IMR-90 (cell line): ENCODE results near the gene PRPF6. TPM values are rescaled to one million over a fixed set of nuclear protein-coding genes. Genes with fewer than 3 reads are reported as not detected.

Source experiments
- ATAC-seq: fragments of 200-7000 bp; cut with Tn5 transposase; 2 replicates; pipeline ENCODE4 v1.9.1; 2020; ENCODE audit warnings: low read depth, mild to moderate bottlenecking, moderate library complexity
- BruUV-seq: library from RNA; stranded (reverse); fragments of 400-500 nt; replicated peaks from 2 replicates; lab custom pipeline; 2021; lab: Mats Ljungman, UMichigan
- CTCF ChIA-PET: fragments of 300-600 bp; formaldehyde crosslinking; extraction: SDS; loops from one replicate; lab custom pipeline; 2021; ENCODE audit warnings: antibody characterized with exemption; lab: Yijun Ruan, JAX
- POLR2A ChIA-PET: fragments of 300-600 bp; sonication (Branson Sonifier 250); formaldehyde crosslinking; loops from one replicate; lab custom pipeline; 2022; ENCODE audit warnings: antibody characterized with exemption; ENCODE audit not compliant: unreplicated experiment; lab: Charles Lee
- DNase-seq: peaks from one replicate; pipeline ENCODE4 v3.0.0; 2013
- H2AFZ ChIP-seq: replicated peaks from 2 replicates; pipeline ENCODE3; 2013; ENCODE audit warnings: low read length, mild to moderate bottlenecking; ENCODE audit not compliant: poor library complexity
- H2AK5ac ChIP-seq: 2 replicates; pipeline ENCODE4 v1.6.1; 2013; ENCODE audit warnings: low read depth, low read length, inconsistent platforms
- H2AK9ac ChIP-seq: replicated peaks from 2 replicates; pipeline ENCODE3; 2013; ENCODE audit warnings: mild to moderate bottlenecking, low read depth, low read length, moderate library complexity; ENCODE audit not compliant: poor library complexity
- H2BK120ac ChIP-seq: 2 replicates; pipeline ENCODE4 v1.6.1; 2013; ENCODE audit warnings: low read depth, low read length, inconsistent platforms
- H2BK15ac ChIP-seq: 3 replicates; pipeline ENCODE4 v1.6.1; 2013; ENCODE audit warnings: low read depth, low read length, inconsistent platforms
- H2BK20ac ChIP-seq: 2 replicates; pipeline ENCODE4 v1.6.1; 2013; ENCODE audit warnings: low read depth, mild to moderate bottlenecking, inconsistent platforms, low read length, moderate library complexity
- H2BK5ac ChIP-seq: 2 replicates; pipeline ENCODE4 v1.6.1; 2013; ENCODE audit warnings: mild to moderate bottlenecking, low read depth, low read length, inconsistent platforms; ENCODE audit not compliant: poor library complexity, severe bottlenecking
- H3K14ac ChIP-seq: replicated peaks from 2 replicates; pipeline ENCODE4 v1.6.1; 2013; ENCODE audit warnings: low read depth, low read length, inconsistent platforms
- H3K18ac ChIP-seq: 2 replicates; pipeline ENCODE4 v1.6.1; 2013; ENCODE audit warnings: low read depth, low read length, control low read depth
- H3K23ac ChIP-seq: 2 replicates; pipeline ENCODE4 v1.6.1; 2013; ENCODE audit warnings: low read depth, low read length, inconsistent platforms
- H3K27ac ChIP-seq: 2 replicates; pipeline ENCODE4 v1.5.1; 2013; ENCODE audit warnings: mild to moderate bottlenecking, control low read depth, low read length; ENCODE audit not compliant: insufficient read depth
- H3K27me3 ChIP-seq: 2 replicates; pipeline ENCODE4 v1.6.1; 2013; ENCODE audit warnings: low read length; ENCODE audit not compliant: control insufficient read depth, insufficient read depth
- H3K36me3 ChIP-seq: 2 replicates; pipeline ENCODE4 v1.6.1; 2013; ENCODE audit warnings: low read length, mixed read lengths; ENCODE audit not compliant: control insufficient read depth, insufficient read depth
- H3K4ac ChIP-seq: 2 replicates; pipeline ENCODE4 v1.6.1; 2013; ENCODE audit warnings: low read depth, low read length, inconsistent platforms
- H3K4me1 ChIP-seq: 2 replicates; pipeline ENCODE4 v1.6.1; 2013; ENCODE audit warnings: low read length, mixed read lengths; ENCODE audit not compliant: control insufficient read depth, insufficient read depth
- H3K4me2 ChIP-seq: 2 replicates; pipeline ENCODE4 v1.6.1; 2013; ENCODE audit warnings: low read depth, mild to moderate bottlenecking, control low read depth, low read length, moderate library complexity
- H3K4me3 ChIP-seq: 2 replicates; pipeline ENCODE4 v1.5.1; 2013; ENCODE audit warnings: low read depth, mild to moderate bottlenecking, control low read depth, low read length, moderate library complexity; ENCODE audit not compliant: insufficient read depth
- H3K56ac ChIP-seq: 2 replicates; pipeline ENCODE4 v1.6.1; 2013; ENCODE audit warnings: low read length, inconsistent platforms; ENCODE audit not compliant: insufficient read depth; ENCODE audit errors: extremely low read depth
- H3K79me1 ChIP-seq, 2 experiments: 2 replicates each; pipeline ENCODE4 v1.6.1; 2013; ENCODE audit warnings: low read length in 2 of 2, inconsistent platforms in 1 of 2, low read depth in 1 of 2
- H3K9ac ChIP-seq: 2 replicates; pipeline ENCODE4 v1.6.1; 2013; ENCODE audit warnings: low read depth, low read length, control low read depth
- H3K9me1 ChIP-seq: 2 replicates; pipeline ENCODE4 v1.6.1; 2013; ENCODE audit warnings: low read length, inconsistent platforms; ENCODE audit not compliant: insufficient read depth
- H3K9me3 ChIP-seq: 2 replicates; pipeline ENCODE4 v1.6.1; 2013; ENCODE audit warnings: low read length; ENCODE audit not compliant: control insufficient read depth, insufficient read depth
- H4K20me1 ChIP-seq: 2 replicates; pipeline ENCODE4 v1.6.1; 2013; ENCODE audit warnings: low read length, inconsistent platforms; ENCODE audit not compliant: insufficient read depth
- H4K5ac ChIP-seq: 2 replicates; pipeline ENCODE4 v1.6.1; 2013; ENCODE audit warnings: mild to moderate bottlenecking, low read depth, low read length, control low read depth
- H4K8ac ChIP-seq, 2 experiments: 2 replicates each; pipeline ENCODE4 v1.6.1; 2013; ENCODE audit warnings: low read depth in 2 of 2, low read length in 2 of 2, control low read depth in 1 of 2, inconsistent platforms in 1 of 2
- H4K91ac ChIP-seq: 2 replicates; pipeline ENCODE4 v1.6.1; 2013; ENCODE audit warnings: low read depth, low read length, inconsistent platforms; ENCODE audit not compliant: insufficient read depth
- BHLHE40 ChIP-seq: fragments of 150-350 bp; IDR thresholded peaks from 2 replicates; pipeline ENCODE4 v1.6.1; 2016; ENCODE audit warnings: mild to moderate bottlenecking, low read depth, low read length
- MXI1 ChIP-seq: IDR thresholded peaks from 2 replicates; pipeline ENCODE4 v1.6.1; 2012; ENCODE audit warnings: low read depth, mild to moderate bottlenecking, low read length, moderate library complexity, borderline replicate concordance
- RFX5 ChIP-seq: IDR thresholded peaks from 2 replicates; pipeline ENCODE4 v1.8.0; 2012; ENCODE audit warnings: low read depth, mild to moderate bottlenecking, low read length, moderate library complexity
- WGBS, 2 experiments: methylation state at CpG; one replicate each; pipeline versions ENCODE4 v1.1.5 to v1.1.7; 2013; ENCODE audit warnings: missing lambda C conversion rate in 2 of 2; ENCODE audit not compliant: insufficient read length in 1 of 2; ENCODE audit errors: extremely low coverage in 2 of 2; 5-methylcytosine and 5-hydroxymethylcytosine counted together
- dilution Hi-C: fragments of 300-500 bp; cut with HindIII; formaldehyde crosslinking; loops from one replicate; pipeline ENCODE4 v1.14.3; 2018; ENCODE audit warnings: low sequenced_read_pairs; ENCODE audit not compliant: unreplicated experiment
- in situ Hi-C: fragments of 300-500 bp; cut with MboI; formaldehyde crosslinking; loops from 3 replicates; pipeline ENCODE4 v1.14.3; 2019; ENCODE audit warnings: low sequenced_read_pairs, inconsistent platforms, mixed read lengths
- intact Hi-C: fragments of 100-400 bp; cut with micrococcal nuclease; formaldehyde crosslinking; loops from 2 replicates; pipeline ENCODE4 v1.10.0; 2022
- polyA plus RNA-seq, 3 experiments: library from polyadenylated mRNA; depleted of rRNA; stranded (reverse); fragments of >200 nt; gene quantifications; 2 replicates each; pipeline ENCODE4 v1.2.3, GENCODE V29; 2012; ENCODE audit warnings: low replicate concordance in 1 of 3
- total RNA-seq: library from RNA; depleted of rRNA; stranded (reverse); fragments of >200 nt; gene quantifications from 2 replicates; pipeline ENCODE4 v1.2.3, GENCODE V29; 2012

Gene PRPF6
- total and polyA plus RNA-seq, 2 of the 4 experiments (the other 2 are of a cell fraction) = 43.5 to 71.3 TPM

GRCh38 chr20:63946986-63947637 lies 33.8 kb upstream of the PRPF6 start:
- no peaks in the 10 kb centered on the region for H3K9me3 ChIP-seq
- peaks cover 99% of the 10 kb centered on the region for H4K20me1 ChIP-seq
- no peak overlapping the region for H2BK20ac ChIP-seq
- H3K27me3 ChIP-seq = no peaks in the 10 kb centered on the region
- no peak overlapping the region for H2BK120ac ChIP-seq
- ATAC-seq = no peak
- H3K4me1 ChIP-seq = peaks cover 29% of the 10 kb centered on the region
- no peak overlapping the region for H3K4me2 ChIP-seq
- in situ Hi-C loops = no loop called here
- intact Hi-C loops = no loop called here
- no peak overlapping the region for H3K4me3 ChIP-seq
- H2AFZ ChIP-seq = no peak overlapping the region
- TF ChIP-seq RFX5 = no peak
- no peak for TF ChIP-seq BHLHE40
- no peak for TF ChIP-seq MXI1
- H4K91ac ChIP-seq = no peak overlapping the region
- H3K56ac ChIP-seq = no peak overlapping the region
- ChIA-PET CTCF (no interaction called here), POLR2A (no interaction called here)
- no peak overlapping the region for H2BK15ac ChIP-seq
- no TSS peak for BruUV-seq
- no peak overlapping the region for H2AK9ac ChIP-seq
- no peak overlapping the region for H4K5ac ChIP-seq
- DNase-seq = no peak
- no peak overlapping the region for H3K9ac ChIP-seq
- 88% methylated on average over 13 of the region's 15 CpGs; no CpG with 5 or more reads in 1 of the 2 experiments for WGBS, 2 experiments
- no peak overlapping the region; the same call in 1 of the 2 replicates for H2AK5ac ChIP-seq
- H3K79me1 ChIP-seq = peaks cover 18 to 90% of the 10 kb centered on the region in 2 experiments; a peak in 3 of 4 replicates
- dilution Hi-C loops = no loop called here
- H3K18ac ChIP-seq = no peak overlapping the region
- H3K23ac ChIP-seq = no peak overlapping the region
- no peak overlapping the region for H3K27ac ChIP-seq
- H2BK5ac ChIP-seq = no peak overlapping the region
- H3K36me3 ChIP-seq = peaks cover 36% of the 10 kb centered on the region
- H3K9me1 ChIP-seq = peaks cover 22% of the 10 kb centered on the region
- H3K4ac ChIP-seq = no peak overlapping the region
- no peak overlapping the region for H3K14ac ChIP-seq
- no peak overlapping the region for H4K8ac ChIP-seq
